PC-9 (cell line): ENCODE measurements around the gene MUSTN1. TPM values are rescaled to one million over a fixed set of nuclear protein-coding genes. Genes with fewer than 3 reads are reported as not detected.

Source experiments
- BruUV-seq: library from RNA; stranded (reverse); fragments of 400-500 nt; replicated peaks from 2 replicates; lab custom pipeline; 2021; lab: Mats Ljungman, UMichigan
- CTCF ChIA-PET: fragments of 300-600 bp; sonication (Branson Sonifier 250); formaldehyde crosslinking; loops from one replicate; lab custom pipeline; 2022; ENCODE audit warnings: antibody characterized with exemption; lab: Charles Lee
- POLR2A ChIA-PET: fragments of 300-600 bp; sonication (Branson Sonifier 250); formaldehyde crosslinking; loops from one replicate; lab custom pipeline; 2022; ENCODE audit warnings: antibody characterized with exemption; ENCODE audit not compliant: unreplicated experiment; lab: Charles Lee
- DNase-seq, 2 experiments: peaks; one replicate each; pipeline versions ENCODE4 v3.0.0 to v3.0.0-alpha.2; 2015 to 2022; ENCODE audit warnings: mixed read lengths in 1 of 2
- H2AFZ ChIP-seq: fragments of 200-600 bp; sonication (generic); 2 replicates; pipeline ENCODE4 v1.8.1; 2017; ENCODE audit warnings: antibody characterized with exemption
- H3F3A ChIP-seq: fragments of 200-600 bp; sonication (generic); 2 replicates; pipeline ENCODE4 v1.8.1; 2017; ENCODE audit warnings: antibody characterized with exemption, mild to moderate bottlenecking, low read depth; ENCODE audit not compliant: insufficient read depth
- H3K27ac ChIP-seq: fragments of 200-600 bp; sonication (generic); 2 replicates; pipeline ENCODE4 v1.6.1; 2016; ENCODE audit warnings: mixed run types
- H3K27me3 ChIP-seq: fragments of 200-600 bp; sonication (generic); 2 replicates; pipeline ENCODE4 v1.6.1; 2016; ENCODE audit warnings: low read depth, mixed run types; ENCODE audit not compliant: insufficient read depth
- H3K36me3 ChIP-seq: fragments of 200-600 bp; sonication (generic); 2 replicates; pipeline ENCODE4 v1.6.1; 2016; ENCODE audit warnings: low read depth, mixed run types
- H3K4me1 ChIP-seq: fragments of 200-600 bp; sonication (generic); replicated peaks from 2 replicates; pipeline ENCODE4 v1.6.1; 2016; ENCODE audit warnings: mixed run types; ENCODE audit not compliant: insufficient read depth
- H3K4me2 ChIP-seq: fragments of 200-600 bp; sonication (generic); 2 replicates; pipeline ENCODE4 v1.6.1; 2017; ENCODE audit warnings: mixed run types
- H3K4me3 ChIP-seq: fragments of 200-600 bp; sonication (generic); 2 replicates; pipeline ENCODE4 v1.6.1; 2016; ENCODE audit warnings: mixed run types
- H3K79me2 ChIP-seq: fragments of 200-600 bp; sonication (generic); 2 replicates; pipeline ENCODE4 v1.6.1; 2017; ENCODE audit warnings: low read depth, mixed run types
- H3K9me2 ChIP-seq: fragments of 200-600 bp; sonication (generic); 2 replicates; pipeline ENCODE4 v1.8.1; 2017; ENCODE audit warnings: mild to moderate bottlenecking; ENCODE audit not compliant: insufficient read depth
- H3K9me3 ChIP-seq: fragments of 200-600 bp; sonication (generic); 2 replicates; pipeline ENCODE4 v1.8.1; 2016; ENCODE audit warnings: low read depth; ENCODE audit not compliant: insufficient read depth
- H4K20me1 ChIP-seq: fragments of 200-600 bp; sonication (generic); 2 replicates; pipeline ENCODE4 v1.8.1; 2017; ENCODE audit not compliant: insufficient read depth
- CTCF ChIP-seq: fragments of 200-600 bp; sonication (generic); conservative IDR thresholded peaks from 2 replicates; pipeline ENCODE4 v1.6.1; 2017; ENCODE audit warnings: mixed run types, antibody characterized with exemption, mild to moderate bottlenecking, moderate library complexity
- EZH2 ChIP-seq: fragments of 200-600 bp; sonication (generic); IDR thresholded peaks from 2 replicates; pipeline ENCODE4 v1.8.0; 2017; ENCODE audit warnings: antibody characterized with exemption, low read depth
- intact Hi-C: fragments of 100-400 bp; cut with micrococcal nuclease; formaldehyde crosslinking; loops from one replicate; pipeline ENCODE4 v1.10.0; 2022; ENCODE audit not compliant: unreplicated experiment
- total RNA-seq: library from RNA; stranded (reverse); gene quantifications from 2 replicates; pipeline ENCODE4 v1.2.3, GENCODE V29; 2021

MUSTN1 gene
- total RNA-seq, 1 experiment from 2014 or later, result not detected

GRCh38 chr3:52816199-52816598 lies 18.6 kb downstream of the MUSTN1 start:
- BruUV-seq, result no TSS peak
- Histone ChIP-seq H3K27ac (no peak overlapping the region), H3K9me3 (no peaks in the 10 kb centered on the region), H3K79me2 (no peaks in the 10 kb centered on the region), H3K4me3 (no peak overlapping the region), H3K36me3 (no peaks in the 10 kb centered on the region), H3K27me3 (no peaks in the 10 kb centered on the region), H3F3A (no peaks in the 10 kb centered on the region), H2AFZ (no peak overlapping the region), H3K4me1 (no peaks in the 10 kb centered on the region), H3K4me2 (no peak overlapping the region), H4K20me1 (no peaks in the 10 kb centered on the region), H3K9me2 (no peaks in the 10 kb centered on the region)
- ChIA-PET POLR2A (no interaction called here), CTCF (interaction anchor here (0.6 kb wide), 1 partner anchor 662 kb away, joined by 9 read pairs; the partner anchor contains the start of gene POC1A)
- no peak for TF ChIP-seq EZH2
- no peak for TF ChIP-seq CTCF
- intact Hi-C loops, result no loop called here
- no peak for DNase-seq

GRCh38 chr3:52813810-52814209 lies 21.0 kb downstream of the MUSTN1 start:
- Histone ChIP-seq H3K4me1 (no peaks in the 10 kb centered on the region), H3K27ac (no peak overlapping the region), H2AFZ (no peak overlapping the region), H3K79me2 (no peaks in the 10 kb centered on the region), H3K9me2 (no peaks in the 10 kb centered on the region), H3K9me3 (no peaks in the 10 kb centered on the region), H3K36me3 (no peaks in the 10 kb centered on the region), H3K27me3 (no peaks in the 10 kb centered on the region), H3K4me2 (no peak overlapping the region), H3F3A (no peaks in the 10 kb centered on the region), H3K4me3 (no peak overlapping the region), H4K20me1 (no peaks in the 10 kb centered on the region)
- ChIA-PET CTCF (no interaction called here), POLR2A (no interaction called here)
- no TSS peak for BruUV-seq
- no peak for DNase-seq
- no peak for TF ChIP-seq CTCF
- no peak for TF ChIP-seq EZH2
- intact Hi-C loops, result no loop called here

GRCh38 chr3:52811452-52812011 lies 23.3 kb downstream of the MUSTN1 start:
- no peaks in the 10 kb centered on the region for H3K36me3 ChIP-seq
- no peaks in the 10 kb centered on the region for H4K20me1 ChIP-seq
- H3K27ac ChIP-seq, result no peak overlapping the region
- no peaks in the 10 kb centered on the region for H3K9me2 ChIP-seq
- intact Hi-C loops, result no loop called here
- CTCF ChIA-PET, result no interaction called here
- no peak overlapping the region for H2AFZ ChIP-seq
- H3K79me2 ChIP-seq, result no peaks in the 10 kb centered on the region
- no peaks in the 10 kb centered on the region for H3K9me3 ChIP-seq
- H3K4me1 ChIP-seq, result no peaks in the 10 kb centered on the region
- TF ChIP-seq EZH2 (no peak), CTCF (no peak)
- H3K4me3 ChIP-seq, result no peak overlapping the region
- no TSS peak for BruUV-seq
- H3K4me2 ChIP-seq, result no peak overlapping the region
- DNase-seq, result no peak
- no peaks in the 10 kb centered on the region for H3F3A ChIP-seq
- POLR2A ChIA-PET, result no interaction called here
- H3K27me3 ChIP-seq, result no peaks in the 10 kb centered on the region
